Activated CD4-positive, alpha-beta T cell treated with anti-CD3 and anti-CD28 coated beads, Interleukin-2, amount 50 U/mL, for 1 hour (primary cell): ENCODE data around the gene RFX3.

Source experiments
- DNase-seq: peaks from one replicate; pipeline ENCODE4 v3.0.0-alpha.2; 2020

RFX3 gene

GRCh38 chr9:3511551-3511950 is 14.2 kb downstream of the RFX3 start:
- DNase-seq: no peak

- DNase-seq: no peak
These were observed 15.0 kb downstream of the RFX3 start for GRCh38 chr9:3510796-3511195.

- DNase-seq: no peak
These were observed 15.9 kb downstream of the RFX3 start for GRCh38 chr9:3509926-3510325.

- no peak for DNase-seq
These were observed 17.1 kb downstream of the RFX3 start for GRCh38 chr9:3508521-3509291.

- DNase-seq: no peak
These were observed 17.7 kb downstream of the RFX3 start for GRCh38 chr9:3508078-3508431.

GRCh38 chr9:3507395-3508077 is 18.3 kb downstream of the RFX3 start:
- no peak for DNase-seq

- DNase-seq: no peak
These were observed 19.6 kb downstream of the RFX3 start for GRCh38 chr9:3506164-3506563.

- DNase-seq: no peak
These were observed 23.0 kb downstream of the RFX3 start for GRCh38 chr9:3502560-3503398.

GRCh38 chr9:3500044-3500443 is 25.8 kb downstream of the RFX3 start:
- DNase-seq: no peak

GRCh38 chr9:3498691-3499090 is 27.1 kb downstream of the RFX3 start:
- DNase-seq: no peak

GRCh38 chr9:3497857-3498256 is 27.9 kb downstream of the RFX3 start:
- DNase-seq: no peak

- no peak for DNase-seq
These were observed 28.4 kb downstream of the RFX3 start for GRCh38 chr9:3497401-3497800.

- no peak for DNase-seq
These were observed 29.9 kb downstream of the RFX3 start for GRCh38 chr9:3495855-3496254.

- DNase-seq: no peak
These were observed 33.6 kb downstream of the RFX3 start for GRCh38 chr9:3492214-3492613.

GRCh38 chr9:3491450-3491849 is 34.4 kb downstream of the RFX3 start:
- DNase-seq: no peak

GRCh38 chr9:3490957-3491356 is 34.8 kb downstream of the RFX3 start:
- DNase-seq: no peak

GRCh38 chr9:3482578-3482977 is 43.2 kb downstream of the RFX3 start:
- no peak for DNase-seq

GRCh38 chr9:3480353-3480655 is 45.5 kb downstream of the RFX3 start:
- DNase-seq: no peak

GRCh38 chr9:3479514-3480352 is 46.1 kb downstream of the RFX3 start:
- no peak for DNase-seq

GRCh38 chr9:3478549-3478953 is 47.2 kb downstream of the RFX3 start:
- no peak for DNase-seq

- DNase-seq: no peak
These were observed 48.5 kb downstream of the RFX3 start for GRCh38 chr9:3477236-3477834.

GRCh38 chr9:3475300-3476020 is 50.3 kb downstream of the RFX3 start:
- no peak for DNase-seq
